ENCODE data around the gene TMPRSS6. TPM values are rescaled to one million over a fixed set of nuclear protein-coding genes. Genes with fewer than 3 reads are reported as not detected.

The TMPRSS6 gene
- total and polyA plus RNA-seq, 4 experiments from 2014 or later = 0.61 to 0.90 TPM; not detected in 2

- Histone ChIP-seq H3K4me1 (ENCODE audit: insufficient read depth, low read length) (peaks cover 6% of the 10 kb centered on the region), H3K27me3 (ENCODE audit: insufficient read depth, low read length) (no peaks in the 10 kb centered on the region), H3K36me3 (ENCODE audit: insufficient read depth, low read length) (no peaks in the 10 kb centered on the region), H3K4me3 (ENCODE audit: low read length in 2 of 2) (no peak overlapping the region), H3K27ac (ENCODE audit: low read depth, low read length) (no peak overlapping the region), H3K9me3 (ENCODE audit: control insufficient read depth in 1 of 2, low read length in 2 of 2) (no peaks in the 10 kb centered on the region)
- CTCF ChIA-PET (ENCODE audit: partially characterized antibody) = interaction anchor here (1.1 kb wide), 1 partner anchor 11 kb away, joined by 3 read pairs; no protein-coding TSS in a partner anchor
- no peak overlapping the region for H3K4me3 Mint-ChIP-seq
- H3K9me3 Mint-ChIP-seq = peaks cover 0 to 2% (median 0%) of the 10 kb centered on the region in 8 donors
- intact Hi-C loops (cut with micrococcal nuclease) = no loop called here
- POLR2A ChIA-PET (ENCODE audit: partially characterized antibody) = interaction anchor here (2.2 kb wide), 1 partner anchor 11 kb away, joined by 6 read pairs; no protein-coding TSS in a partner anchor
- H3K4me1 Mint-ChIP-seq = peaks cover 0 to 12% (median 6%) of the 10 kb centered on the region in 4 donors
- H3K36me3 Mint-ChIP-seq = no peaks in the 10 kb centered on the region
- DNase-seq = no peak
- H3K27ac Mint-ChIP-seq = no peak overlapping the region
- peaks cover 6 to 7% of the 10 kb centered on the region in 2 donors for H3K27me3 Mint-ChIP-seq
Measured at GRCh38 chr22:37090920-37091695, 18.4 kb downstream of the TMPRSS6 start.

- intact Hi-C loops (cut with micrococcal nuclease) = no loop called here
- no peaks in the 10 kb centered on the region for H3K36me3 Mint-ChIP-seq
Measured at GRCh38 chr22:37089434-37089833, 20.1 kb downstream of the TMPRSS6 start.

DNA sequence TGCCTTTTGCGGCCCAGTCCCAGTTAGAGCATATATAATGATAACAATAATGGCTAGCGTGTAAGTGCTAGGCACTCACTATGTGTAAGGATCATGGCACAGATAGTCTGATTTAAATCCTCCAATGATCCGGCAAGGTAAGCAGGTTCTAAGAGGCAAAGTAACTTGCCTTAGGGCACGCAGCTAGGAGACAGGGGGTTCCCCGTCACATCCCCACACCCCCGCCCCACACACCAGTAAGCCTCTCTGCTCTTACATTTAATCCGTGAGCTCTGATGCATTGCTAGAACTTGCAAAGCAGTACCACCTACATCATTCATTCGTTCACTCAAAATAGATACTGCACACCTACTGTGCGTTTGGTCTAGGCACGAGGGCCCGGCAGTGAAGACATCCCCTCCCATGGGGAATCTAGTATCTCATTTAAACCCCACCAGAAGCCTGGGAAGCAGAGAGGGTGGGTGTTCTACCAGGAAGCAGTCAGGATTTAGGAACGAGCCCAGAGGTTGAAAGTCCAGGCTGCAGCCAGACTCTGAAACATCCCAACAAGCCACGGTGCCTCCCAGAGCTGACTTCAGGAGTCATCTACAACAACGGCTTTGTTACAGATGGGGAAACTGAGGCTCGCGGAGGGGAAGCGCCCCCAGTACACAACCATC, 20.6 kb downstream of the TMPRSS6 start:
- Histone ChIP-seq H3K4me1 (ENCODE audit: insufficient read depth, low read length) (peaks cover 6% of the 10 kb centered on the region), H3K27me3 (ENCODE audit: insufficient read depth, low read length) (no peaks in the 10 kb centered on the region), H3K27ac (ENCODE audit: low read depth, low read length) (no peak overlapping the region), H3K36me3 (ENCODE audit: insufficient read depth, low read length) (no peaks in the 10 kb centered on the region), H3K9me3 (ENCODE audit: control insufficient read depth in 1 of 2, low read length in 2 of 2) (no peaks in the 10 kb centered on the region), H3K4me3 (ENCODE audit: low read length in 2 of 2) (no peak overlapping the region)
- Mint-ChIP-seq H3K4me3 (peak overlapping the region in 1 of 8 donors; percentile 43), H3K9me3 (no peaks in the 10 kb centered on the region), H3K36me3 (no peaks in the 10 kb centered on the region), H3K4me1 (peaks cover 0 to 12% (median 6%) of the 10 kb centered on the region in 4 donors), H3K27ac (peak overlapping the region in 5 of 7 donors; percentile 18 to 77 (median 41)), H3K27me3 (no peaks in the 10 kb centered on the region)
- POLR2A ChIA-PET (ENCODE audit: partially characterized antibody) = interaction anchor here (2.2 kb wide), 1 partner anchor 9 kb away, joined by 6 read pairs; no protein-coding TSS in a partner anchor
- no peak for DNase-seq
- intact Hi-C loops (cut with micrococcal nuclease) = no loop called here
- CTCF ChIA-PET (ENCODE audit: partially characterized antibody) = no interaction called here

More at GRCh38 chr22:37089434-37089833, 20.1 kb downstream of the TMPRSS6 start:
- Histone ChIP-seq H3K27me3 (ENCODE audit: insufficient read depth, low read length) (no peaks in the 10 kb centered on the region), H3K27ac (ENCODE audit: low read depth, low read length) (no peak overlapping the region), H3K36me3 (ENCODE audit: insufficient read depth, low read length) (no peaks in the 10 kb centered on the region), H3K4me1 (ENCODE audit: insufficient read depth, low read length) (peaks cover 6% of the 10 kb centered on the region), H3K9me3 (ENCODE audit: control insufficient read depth in 1 of 2, low read length in 2 of 2) (no peaks in the 10 kb centered on the region), H3K4me3 (ENCODE audit: low read length in 2 of 2) (no peak overlapping the region)
- CTCF ChIA-PET (ENCODE audit: partially characterized antibody) = no interaction called here
- H3K27ac Mint-ChIP-seq = no peak overlapping the region
- H3K27me3 Mint-ChIP-seq = peaks cover 0 to 2% of the 10 kb centered on the region in 2 donors
- H3K4me3 Mint-ChIP-seq = no peak overlapping the region
- DNase-seq = no peak
- H3K4me1 Mint-ChIP-seq = peaks cover 0 to 12% (median 6%) of the 10 kb centered on the region in 4 donors
- H3K9me3 Mint-ChIP-seq = no peaks in the 10 kb centered on the region
- POLR2A ChIA-PET (ENCODE audit: partially characterized antibody) = interaction anchor here (2.2 kb wide), 1 partner anchor 10 kb away, joined by 6 read pairs; no protein-coding TSS in a partner anchor

GRCh38 chr22:37088108-37088605, 21.4 kb downstream of the TMPRSS6 start:
- intact Hi-C loops (cut with micrococcal nuclease) = no loop called here
- Histone ChIP-seq H3K4me3 (ENCODE audit: low read length in 2 of 2) (no peak overlapping the region), H3K27me3 (ENCODE audit: insufficient read depth, low read length) (no peaks in the 10 kb centered on the region), H3K36me3 (ENCODE audit: insufficient read depth, low read length) (no peaks in the 10 kb centered on the region), H3K4me1 (ENCODE audit: insufficient read depth, low read length) (peaks cover 6% of the 10 kb centered on the region), H3K9me3 (ENCODE audit: control insufficient read depth in 1 of 2, low read length in 2 of 2) (no peaks in the 10 kb centered on the region), H3K27ac (ENCODE audit: low read depth, low read length) (no peak overlapping the region)
- ChIA-PET CTCF (ENCODE audit: partially characterized antibody) (interaction anchor here (2.0 kb wide), 1 partner anchor 11 kb away, joined by 6 read pairs; no protein-coding TSS in a partner anchor), POLR2A (ENCODE audit: partially characterized antibody) (interaction anchor here (0.8 kb wide), 1 partner anchor 35 kb away, joined by 3 read pairs; no protein-coding TSS in a partner anchor)
- H3K27ac Mint-ChIP-seq = peak overlapping the region in 1 of 7 donors; percentile 18
- no peak overlapping the region for H3K4me3 Mint-ChIP-seq
- H3K36me3 Mint-ChIP-seq = no peaks in the 10 kb centered on the region
- H3K9me3 Mint-ChIP-seq = no peaks in the 10 kb centered on the region
- peaks cover 1 to 16% (median 8%) of the 10 kb centered on the region in 4 donors for H3K4me1 Mint-ChIP-seq
- DNase-seq = no peak
- no peaks in the 10 kb centered on the region for H3K27me3 Mint-ChIP-seq

DNA sequence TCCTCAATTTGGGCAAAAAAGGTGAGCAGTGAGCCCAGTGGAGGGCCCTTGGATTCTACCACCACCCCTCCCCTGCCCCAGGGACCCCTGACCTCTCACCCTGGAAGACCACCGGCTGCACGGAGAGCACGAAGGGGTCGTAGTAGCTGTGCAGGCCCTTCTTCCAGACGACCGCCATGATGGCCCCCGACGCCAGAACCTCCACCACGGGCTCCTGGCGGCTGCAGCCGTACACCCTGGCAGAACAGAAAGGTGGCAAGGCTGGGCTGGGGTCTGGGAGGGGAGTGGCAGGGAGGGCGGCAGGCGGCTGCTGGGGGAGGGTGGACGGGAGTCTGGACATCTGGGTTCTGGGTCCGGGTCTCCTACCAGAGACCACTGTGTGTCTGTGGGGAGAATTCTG, 23.3 kb downstream of the TMPRSS6 start:
- Mint-ChIP-seq H3K9me3 (no peaks in the 10 kb centered on the region), H3K4me3 (no peak overlapping the region), H3K4me1 (peaks cover 3 to 33% (median 18%) of the 10 kb centered on the region in 4 donors), H3K36me3 (no peaks in the 10 kb centered on the region), H3K27ac (no peak overlapping the region), H3K27me3 (no peaks in the 10 kb centered on the region)
- DNase-seq = peak in 1 of 5 donors; percentile 1
- H3K4me3 ChIP-seq (ENCODE audit: low read length in 2 of 2) = no peak overlapping the region
- H3K4me1 ChIP-seq (ENCODE audit: insufficient read depth, low read length) = peaks cover 6% of the 10 kb centered on the region
- ChIA-PET CTCF (ENCODE audit: partially characterized antibody) (interaction anchor here (2.0 kb wide), 1 partner anchor 10 kb away, joined by 6 read pairs; no protein-coding TSS in a partner anchor), POLR2A (ENCODE audit: partially characterized antibody) (no interaction called here)
- no peaks in the 10 kb centered on the region for H3K36me3 ChIP-seq (ENCODE audit: insufficient read depth, low read length)
- H3K9me3 ChIP-seq (ENCODE audit: control insufficient read depth in 1 of 2, low read length in 2 of 2) = no peaks in the 10 kb centered on the region
- intact Hi-C loops (cut with micrococcal nuclease) = no loop called here
- no peak overlapping the region for H3K27ac ChIP-seq (ENCODE audit: low read depth, low read length)
- no peaks in the 10 kb centered on the region for H3K27me3 ChIP-seq (ENCODE audit: insufficient read depth, low read length)

GRCh38 chr22:37084385-37084784, 25.1 kb downstream of the TMPRSS6 start:
- peaks cover 15 to 47% (median 31%) of the 10 kb centered on the region in 4 donors for H3K4me1 Mint-ChIP-seq
- ChIA-PET CTCF (ENCODE audit: partially characterized antibody) (no interaction called here), POLR2A (ENCODE audit: partially characterized antibody) (no interaction called here)
- H3K27me3 Mint-ChIP-seq = peaks cover 0 to 3% of the 10 kb centered on the region in 2 donors
- H3K36me3 Mint-ChIP-seq = peaks cover 0 to 3% of the 10 kb centered on the region in 2 donors
- Histone ChIP-seq H3K27me3 (ENCODE audit: insufficient read depth, low read length) (no peaks in the 10 kb centered on the region), H3K27ac (ENCODE audit: low read depth, low read length) (no peak overlapping the region), H3K36me3 (ENCODE audit: insufficient read depth, low read length) (no peaks in the 10 kb centered on the region), H3K4me3 (ENCODE audit: low read length in 2 of 2) (no peak overlapping the region), H3K9me3 (ENCODE audit: control insufficient read depth in 1 of 2, low read length in 2 of 2) (no peaks in the 10 kb centered on the region), H3K4me1 (ENCODE audit: insufficient read depth, low read length) (peaks cover 23% of the 10 kb centered on the region)
- H3K9me3 Mint-ChIP-seq = no peaks in the 10 kb centered on the region
- H3K27ac Mint-ChIP-seq = peak overlapping the region in 1 of 7 donors; percentile 46
- H3K4me3 Mint-ChIP-seq = no peak overlapping the region
- intact Hi-C loops (cut with micrococcal nuclease) = no loop called here
- DNase-seq = no peak

DNA sequence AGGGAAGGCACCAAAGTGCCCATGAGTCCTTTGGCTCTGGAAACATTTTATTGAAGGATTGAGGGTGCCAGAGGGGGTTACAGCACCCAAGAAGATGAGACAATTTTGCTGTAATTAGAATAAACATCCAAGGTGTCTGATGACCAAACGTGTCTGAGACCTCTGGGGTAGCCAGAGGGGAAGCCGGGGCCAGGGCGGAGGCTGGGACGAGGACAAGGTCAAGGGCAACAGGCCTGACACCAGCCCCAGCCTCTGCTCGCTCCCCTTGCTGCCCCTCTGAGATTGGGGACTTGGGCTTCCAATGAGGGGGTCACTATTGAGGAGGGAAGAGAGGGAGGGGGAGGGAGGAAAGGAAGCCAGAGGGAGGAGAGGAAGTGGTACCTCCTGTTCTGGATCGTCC, 25.6 kb downstream of the TMPRSS6 start:
- Mint-ChIP-seq H3K4me1 (peaks cover 20 to 52% (median 36%) of the 10 kb centered on the region in 4 donors), H3K9me3 (no peaks in the 10 kb centered on the region), H3K36me3 (peaks cover 0 to 3% of the 10 kb centered on the region in 2 donors), H3K4me3 (no peak overlapping the region), H3K27me3 (peaks cover 0 to 3% of the 10 kb centered on the region in 2 donors), H3K27ac (peak overlapping the region in 4 of 7 donors; percentile 66 to 91 (median 86))
- Histone ChIP-seq H3K4me1 (ENCODE audit: insufficient read depth, low read length) (peaks cover 28% of the 10 kb centered on the region), H3K4me3 (ENCODE audit: low read length in 2 of 2) (no peak overlapping the region), H3K9me3 (ENCODE audit: control insufficient read depth in 1 of 2, low read length in 2 of 2) (no peaks in the 10 kb centered on the region), H3K27ac (ENCODE audit: low read depth, low read length) (no peak overlapping the region), H3K27me3 (ENCODE audit: insufficient read depth, low read length) (no peaks in the 10 kb centered on the region), H3K36me3 (ENCODE audit: insufficient read depth, low read length) (no peaks in the 10 kb centered on the region)
- CTCF ChIA-PET (ENCODE audit: partially characterized antibody) = no interaction called here
- intact Hi-C loops (cut with micrococcal nuclease) = no loop called here
- DNase-seq = no peak
- POLR2A ChIA-PET (ENCODE audit: partially characterized antibody) = no interaction called here
